ACC112 (cell line): ENCODE results near the gene SPEM3.

Experiments
- H2AFZ ChIP-seq: fragments of 200-600 bp; sonication (generic); one replicate; pipeline ENCODE4 v1.6.0; 2017; ENCODE audit warnings: antibody characterized with exemption, low read length; ENCODE audit not compliant: unreplicated experiment
- H3K27ac ChIP-seq: fragments of 200-600 bp; sonication (generic); 2 replicates; pipeline ENCODE4 v1.5.1; 2014; ENCODE audit warnings: low read depth, mild to moderate bottlenecking, antibody characterized with exemption, low read length, moderate library complexity
- H3K27me3 ChIP-seq: fragments of 200-600 bp; sonication (generic); 2 replicates; pipeline ENCODE4 v1.6.1; 2014; ENCODE audit warnings: mild to moderate bottlenecking, antibody characterized with exemption, low read length, moderate library complexity, mixed read lengths; ENCODE audit not compliant: insufficient read depth
- H3K36me3 ChIP-seq: fragments of 200-600 bp; sonication (generic); 2 replicates; pipeline ENCODE4 v1.6.1; 2016; ENCODE audit warnings: mild to moderate bottlenecking, antibody characterized with exemption, low read length, moderate library complexity, mixed read lengths; ENCODE audit not compliant: insufficient read depth
- H3K4me1 ChIP-seq: fragments of 200-600 bp; sonication (generic); one replicate; pipeline ENCODE4 v1.6.1; 2016; ENCODE audit warnings: low read length, mixed read lengths; ENCODE audit not compliant: insufficient read depth, unreplicated experiment, control insufficient read depth
- H3K4me3 ChIP-seq: fragments of 200-600 bp; sonication (generic); 2 replicates; pipeline ENCODE4 v1.5.1; 2014; ENCODE audit warnings: mild to moderate bottlenecking, low read depth, low read length
- H3K79me2 ChIP-seq: fragments of 200-600 bp; sonication (generic); one replicate; pipeline ENCODE4 v1.6.0; 2016; ENCODE audit warnings: low read length; ENCODE audit not compliant: control insufficient read depth, unreplicated experiment, insufficient read depth

Gene SPEM3

GRCh38 chr17:7389924-7390910 is 38.4 kb upstream of the SPEM3 start:
- H3K27me3 ChIP-seq, result no peaks in the 10 kb centered on the region
- H3K36me3 ChIP-seq, result peaks cover 10% of the 10 kb centered on the region; the same call in 1 of the 2 replicates
- peaks cover 5% of the 10 kb centered on the region for H3K79me2 ChIP-seq
- no peak overlapping the region for H2AFZ ChIP-seq
- H3K27ac ChIP-seq, result no peak overlapping the region
- H3K4me1 ChIP-seq, result peaks cover 4% of the 10 kb centered on the region
- H3K4me3 ChIP-seq, result no peak overlapping the region

DNA sequence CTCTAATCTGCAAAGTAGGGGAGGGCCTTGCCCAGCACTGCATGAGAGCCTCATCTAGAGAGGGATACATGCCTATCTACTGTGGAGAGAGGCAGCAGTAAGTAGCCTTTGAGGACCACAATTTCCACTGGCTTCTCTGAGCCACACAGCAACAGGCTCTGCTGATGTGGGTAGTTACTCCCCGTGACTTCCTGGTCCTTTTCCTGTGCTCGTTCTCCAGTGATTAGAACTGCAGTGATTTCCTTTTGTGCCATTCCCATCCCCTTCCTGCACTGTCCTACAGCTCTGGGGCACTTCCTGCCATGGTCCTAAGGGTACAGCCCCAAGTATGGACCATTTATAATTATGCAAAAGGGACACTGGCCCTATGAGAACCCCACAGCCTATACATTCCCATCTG is 37.4 kb upstream of the SPEM3 start:
- no peak overlapping the region for H3K27ac ChIP-seq
- H3K4me3 ChIP-seq, result no peak overlapping the region
- H2AFZ ChIP-seq, result no peak overlapping the region
- H3K36me3 ChIP-seq, result peaks cover 10% of the 10 kb centered on the region; the same call in 1 of the 2 replicates
- H3K4me1 ChIP-seq, result peaks cover 4% of the 10 kb centered on the region
- H3K27me3 ChIP-seq, result no peaks in the 10 kb centered on the region
- H3K79me2 ChIP-seq, result peaks cover 5% of the 10 kb centered on the region

DNA sequence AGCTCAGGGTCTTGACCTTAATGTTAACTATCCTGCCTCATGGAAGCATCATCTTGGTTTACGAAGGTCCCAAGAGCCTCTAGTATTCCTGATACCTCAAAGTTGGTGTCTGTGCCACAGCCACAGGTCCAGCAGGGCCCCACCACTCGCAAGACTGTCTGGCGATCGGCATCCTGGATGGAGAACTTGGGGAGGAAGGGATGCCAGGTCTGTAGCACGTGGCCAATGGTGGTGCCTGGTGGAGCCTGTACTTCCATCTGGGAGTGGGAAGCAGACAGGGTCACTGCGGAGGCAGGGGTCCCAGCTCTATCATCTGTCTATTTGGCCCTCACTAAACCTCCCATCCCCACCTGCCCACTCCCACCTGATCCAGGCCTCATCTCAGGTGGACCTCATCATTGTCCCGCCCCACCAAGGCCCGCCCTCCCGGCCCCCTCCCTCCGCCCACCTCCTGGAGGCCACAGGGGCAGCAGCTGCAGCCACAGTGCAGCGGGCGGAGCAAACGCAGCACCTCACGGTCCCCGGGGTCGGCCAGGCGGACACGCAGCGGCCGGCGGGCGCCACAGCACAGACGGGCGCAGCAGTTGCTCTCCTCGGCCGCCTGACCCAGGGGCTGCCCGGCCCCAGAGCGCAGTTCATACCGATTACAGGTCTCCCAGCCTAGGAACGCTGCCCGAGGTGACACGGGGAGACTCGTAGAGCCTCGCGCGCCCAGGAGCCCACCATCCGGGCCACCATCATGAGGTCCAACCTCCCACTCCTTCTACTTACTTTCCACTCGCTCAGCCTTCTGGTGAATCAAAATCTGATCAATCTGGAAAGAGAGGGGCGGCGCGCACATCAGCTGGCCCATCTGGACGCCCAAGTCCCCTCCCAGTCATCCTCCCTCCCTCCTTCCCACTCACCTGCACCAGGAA is 35.7 kb upstream of the SPEM3 start:
- Histone ChIP-seq H3K79me2 (peaks cover 5% of the 10 kb centered on the region), H3K27ac (no peak overlapping the region), H3K27me3 (no peaks in the 10 kb centered on the region), H3K36me3 (peaks cover 10% of the 10 kb centered on the region; the same call in 1 of the 2 replicates), H3K4me3 (peak overlapping the region; percentile 89), H2AFZ (no peak overlapping the region), H3K4me1 (peaks cover 4% of the 10 kb centered on the region)

- Histone ChIP-seq H3K4me1 (peaks cover 4% of the 10 kb centered on the region), H3K27ac (peak overlapping the region; percentile 75), H3K27me3 (no peaks in the 10 kb centered on the region), H3K79me2 (peaks cover 5% of the 10 kb centered on the region), H2AFZ (peak overlapping the region; percentile 76), H3K4me3 (peak overlapping the region; percentile 89), H3K36me3 (peaks cover 10% of the 10 kb centered on the region; the same call in 1 of the 2 replicates)
Observed at GRCh38 chr17:7393613-7394451, 34.8 kb upstream of the SPEM3 start.

GRCh38 chr17:7394452-7395191 is 34.0 kb upstream of the SPEM3 start, which contains the start of gene PLSCR3:
Gene PLSCR3, minus strand, starts transcription at chr17:7394525. Its CDS starts 415 bp downstream, at chr17:7394110.
- Histone ChIP-seq H3K79me2 (peaks cover 5% of the 10 kb centered on the region), H3K27ac (peak within 1 kb of the TSS; percentile 75), H3K4me3 (peak within 1 kb of the TSS; percentile 89), H3K4me1 (peaks cover 4% of the 10 kb centered on the region), H3K27me3 (no peaks in the 10 kb centered on the region), H3K36me3 (peaks cover 9% of the 10 kb centered on the region; the same call in 1 of the 2 replicates), H2AFZ (peak within 1 kb of the TSS; percentile 83)

DNA sequence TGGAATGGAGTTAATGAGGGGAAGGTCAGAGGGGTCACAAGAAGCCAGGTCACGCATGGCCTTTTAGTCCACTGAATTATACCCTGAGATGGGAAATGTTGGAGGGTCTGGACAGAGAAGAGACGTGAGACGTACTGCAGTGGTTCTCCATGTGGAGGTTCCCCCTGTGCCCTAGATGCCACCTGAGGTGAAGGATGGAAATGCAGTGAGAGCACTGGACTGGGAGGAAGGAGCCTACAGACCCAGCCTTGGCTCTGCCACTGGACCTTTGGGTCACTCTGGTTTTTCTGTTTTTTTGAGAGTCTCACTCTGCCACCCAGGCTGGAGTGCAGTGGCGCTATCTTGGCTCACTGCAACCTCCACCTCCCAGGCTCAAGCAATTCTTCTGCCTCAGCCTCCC is 32.5 kb upstream of the SPEM3 start:
- Histone ChIP-seq H3K36me3 (peaks cover under 1% of the 10 kb centered on the region; the same call in 1 of the 2 replicates), H3K27ac (no peak overlapping the region), H3K4me1 (peaks cover 4% of the 10 kb centered on the region), H2AFZ (no peak overlapping the region), H3K4me3 (no peak overlapping the region), H3K79me2 (peaks cover 5% of the 10 kb centered on the region), H3K27me3 (no peaks in the 10 kb centered on the region)

DNA sequence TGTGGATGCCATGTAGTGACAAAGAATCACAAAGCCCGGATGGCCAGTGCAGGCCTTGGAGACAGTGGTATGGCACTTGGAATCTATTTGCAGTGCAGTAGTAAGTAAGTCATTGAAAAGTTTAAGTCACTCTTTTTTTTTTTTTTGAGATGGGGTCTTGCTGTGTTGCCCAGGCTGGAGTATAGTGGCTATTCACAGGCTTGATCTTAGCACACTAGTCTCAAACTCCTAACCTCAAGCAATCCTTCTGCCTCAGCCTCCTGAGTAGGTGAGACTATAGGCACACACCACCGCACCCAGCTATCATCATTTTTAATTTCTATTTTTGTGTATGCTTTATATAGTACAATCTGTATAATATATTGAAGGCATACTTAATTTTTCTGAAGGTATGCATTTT is 30.0 kb upstream of the SPEM3 start:
- Histone ChIP-seq H3K36me3 (no peaks in the 10 kb centered on the region), H2AFZ (no peak overlapping the region), H3K27me3 (no peaks in the 10 kb centered on the region), H3K4me3 (no peak overlapping the region), H3K4me1 (peaks cover 6% of the 10 kb centered on the region), H3K79me2 (peaks cover 10% of the 10 kb centered on the region), H3K27ac (no peak overlapping the region)

- Histone ChIP-seq H3K4me3 (peak overlapping the region; percentile 89), H3K27me3 (no peaks in the 10 kb centered on the region), H2AFZ (peak overlapping the region; percentile 77), H3K36me3 (no peaks in the 10 kb centered on the region), H3K4me1 (peaks cover 9% of the 10 kb centered on the region), H3K27ac (peak overlapping the region; percentile 17), H3K79me2 (peaks cover 26% of the 10 kb centered on the region)
Observed at GRCh38 chr17:7403043-7403726, 25.5 kb upstream of the SPEM3 start.

- peak overlapping the region; percentile 77 for H2AFZ ChIP-seq
- peak overlapping the region; percentile 17 for H3K27ac ChIP-seq
Observed at GRCh38 chr17:7403727-7403976, 25.0 kb upstream of the SPEM3 start.

More at GRCh38 chr17:7403727-7403976, 25.0 kb upstream of the SPEM3 start:
- Histone ChIP-seq H3K79me2 (peaks cover 26% of the 10 kb centered on the region), H3K4me3 (peak overlapping the region; percentile 89), H3K27me3 (no peaks in the 10 kb centered on the region), H3K4me1 (peaks cover 9% of the 10 kb centered on the region), H3K36me3 (no peaks in the 10 kb centered on the region)
